Activated T-helper 17 cell treated with anti-CD3 and anti-CD28 coated beads, Interleukin-2, amount 50 U/mL, for 72 hours (primary cell): ENCODE results near the gene NFKBIE. TPM values are rescaled to one million over a fixed set of nuclear protein-coding genes. Genes with fewer than 3 reads are reported as not detected.
A peak's percentile ranks its signal among the peaks of the same experiment; 100 is the strongest.
"Not testable (repeated sequence)": the region's sequence is repeated elsewhere in the genome, so short reads cannot be mapped to it uniquely, and the experiment has no call there.

ENCODE experiments used
- ATAC-seq: fragments of 150-1000 bp; cut with Tn5 transposase; replicated peaks from 2 replicates; pipeline ENCODE4 v1.10.0; 2021; ENCODE audit warnings: mild to moderate bottlenecking, moderate library complexity
- H3K27ac Mint-ChIP-seq: one replicate; pipeline ENCODE4 v1.8.0; 2022; ENCODE audit warnings: mixed read lengths
- H3K27me3 Mint-ChIP-seq: one replicate; pipeline ENCODE4 v1.8.0; 2022; ENCODE audit warnings: mixed read lengths
- H3K36me3 Mint-ChIP-seq: one replicate; pipeline ENCODE4 v1.8.0; 2022; ENCODE audit warnings: low read depth, mild to moderate bottlenecking, mixed read lengths
- H3K4me1 Mint-ChIP-seq: one replicate; pipeline ENCODE4 v1.8.0; 2022; ENCODE audit warnings: mixed read lengths
- H3K4me3 Mint-ChIP-seq: one replicate; pipeline ENCODE4 v1.8.0; 2022; ENCODE audit warnings: mild to moderate bottlenecking, mixed read lengths
- H3K9me3 Mint-ChIP-seq: one replicate; pipeline ENCODE4 v1.8.0; 2022; ENCODE audit warnings: mixed read lengths
- total RNA-seq, 2 donors: library from RNA; stranded (reverse); gene quantifications; one replicate each; pipeline ENCODE4 v1.2.3, GENCODE V29; 2022

The NFKBIE gene
- 10 to 100 TPM; 20.5 to 26.9 TPM for total RNA-seq

GRCh38 chr6:44265007-44265721 lies at the start of gene NFKBIE:
NFKBIE (minus strand) TSS chr6:44265551; CDS start chr6:44265346, 205 bp downstream.
- H3K9me3 Mint-ChIP-seq: no peaks in the 10 kb centered on the region
- H3K4me1 Mint-ChIP-seq: peaks cover 25% of the 10 kb centered on the region
- peak; percentile 63 for ATAC-seq

GRCh38 chr6:44314657-44315056 lies 49.3 kb upstream of the NFKBIE start:
- H3K27ac Mint-ChIP-seq, H3K9me3 Mint-ChIP-seq, ATAC-seq, H3K4me3 Mint-ChIP-seq: not testable (repeated sequence)
- H3K27me3 Mint-ChIP-seq: peaks cover 15% of the 10 kb centered on the region
- peaks cover 27% of the 10 kb centered on the region for H3K36me3 Mint-ChIP-seq
- peaks cover 15% of the 10 kb centered on the region for H3K4me1 Mint-ChIP-seq

More at GRCh38 chr6:44265007-44265721, at the start of gene NFKBIE:
- peaks cover 49% of the 10 kb centered on the region for H3K36me3 Mint-ChIP-seq
- H3K4me3 Mint-ChIP-seq: peak within 1 kb of the TSS; percentile 92
- peaks cover 16% of the 10 kb centered on the region for H3K27me3 Mint-ChIP-seq
- peak within 1 kb of the TSS; percentile 94 for H3K27ac Mint-ChIP-seq

- peaks cover 2% of the 10 kb centered on the region for H3K27me3 Mint-ChIP-seq
- H3K27ac Mint-ChIP-seq: peak within 1 kb of the TSS; percentile 96
- H3K4me1 Mint-ChIP-seq: peaks cover 15% of the 10 kb centered on the region
- H3K4me3 Mint-ChIP-seq: peak within 1 kb of the TSS; percentile 99
- H3K36me3 Mint-ChIP-seq: peaks cover 42% of the 10 kb centered on the region
- H3K9me3 Mint-ChIP-seq: no peaks in the 10 kb centered on the region
- ATAC-seq: peak; percentile 97
Observed at GRCh38 chr6:44312901-44313788, 47.8 kb upstream of the NFKBIE start, which contains the start of gene AARS2. AARS2 (minus strand) TSS chr6:44313347; CDS start chr6:44313323, 24 bp downstream.

GRCh38 chr6:44311767-44312166 lies 46.4 kb upstream of the NFKBIE start:
- H3K4me3 Mint-ChIP-seq: peak overlapping the region; percentile 99

GRCh38 chr6:44311304-44311703 lies 46.0 kb upstream of the NFKBIE start:
- ATAC-seq: no peak
- Mint-ChIP-seq H3K36me3 (peaks cover 46% of the 10 kb centered on the region), H3K9me3 (no peaks in the 10 kb centered on the region), H3K4me1 (peaks cover 15% of the 10 kb centered on the region), H3K27me3 (no peaks in the 10 kb centered on the region), H3K27ac (peak overlapping the region; percentile 96), H3K4me3 (peak overlapping the region; percentile 99)

More at GRCh38 chr6:44311767-44312166, 46.4 kb upstream of the NFKBIE start:
- Mint-ChIP-seq H3K9me3 (no peaks in the 10 kb centered on the region), H3K27me3 (no peaks in the 10 kb centered on the region), H3K4me1 (peaks cover 15% of the 10 kb centered on the region), H3K27ac (peak overlapping the region; percentile 96), H3K36me3 (peaks cover 46% of the 10 kb centered on the region)
- no peak for ATAC-seq

- H3K4me1 Mint-ChIP-seq: peaks cover 15% of the 10 kb centered on the region
- H3K36me3 Mint-ChIP-seq: peaks cover 55% of the 10 kb centered on the region
- no peaks in the 10 kb centered on the region for H3K27me3 Mint-ChIP-seq
- H3K9me3 Mint-ChIP-seq: no peaks in the 10 kb centered on the region
- no peak overlapping the region for H3K4me3 Mint-ChIP-seq
- no peak overlapping the region for H3K27ac Mint-ChIP-seq
- ATAC-seq: no peak
Observed at GRCh38 chr6:44310241-44310640, 44.9 kb upstream of the NFKBIE start.

GRCh38 chr6:44309631-44310030 lies 44.3 kb upstream of the NFKBIE start:
- Mint-ChIP-seq H3K4me3 (no peak overlapping the region), H3K27ac (peak overlapping the region; percentile 11), H3K9me3 (no peaks in the 10 kb centered on the region), H3K36me3 (peaks cover 61% of the 10 kb centered on the region), H3K27me3 (no peaks in the 10 kb centered on the region), H3K4me1 (peaks cover 15% of the 10 kb centered on the region)
- no peak for ATAC-seq

GRCh38 chr6:44309092-44309491 lies 43.7 kb upstream of the NFKBIE start:
- Mint-ChIP-seq H3K9me3 (no peaks in the 10 kb centered on the region), H3K27me3 (no peaks in the 10 kb centered on the region), H3K36me3 (peaks cover 65% of the 10 kb centered on the region), H3K4me1 (peaks cover 15% of the 10 kb centered on the region), H3K4me3 (no peak overlapping the region), H3K27ac (peak overlapping the region; percentile 11)
- no peak for ATAC-seq

GRCh38 chr6:44307217-44307616 lies 41.9 kb upstream of the NFKBIE start:
- no peak for ATAC-seq
- Mint-ChIP-seq H3K9me3 (no peaks in the 10 kb centered on the region), H3K27me3 (no peaks in the 10 kb centered on the region)

GRCh38 chr6:44306710-44307109 lies 41.4 kb upstream of the NFKBIE start:
- H3K36me3 Mint-ChIP-seq: peaks cover 80% of the 10 kb centered on the region
- no peaks in the 10 kb centered on the region for H3K9me3 Mint-ChIP-seq
- no peak overlapping the region for H3K27ac Mint-ChIP-seq
- H3K27me3 Mint-ChIP-seq: no peaks in the 10 kb centered on the region
- H3K4me1 Mint-ChIP-seq: peaks cover 3% of the 10 kb centered on the region
- ATAC-seq: no peak
- no peak overlapping the region for H3K4me3 Mint-ChIP-seq

More at GRCh38 chr6:44307217-44307616, 41.9 kb upstream of the NFKBIE start:
- Mint-ChIP-seq H3K4me1 (peaks cover 8% of the 10 kb centered on the region), H3K27ac (no peak overlapping the region), H3K36me3 (peaks cover 77% of the 10 kb centered on the region), H3K4me3 (no peak overlapping the region)

GRCh38 chr6:44305200-44305725 lies 39.9 kb upstream of the NFKBIE start:
- Mint-ChIP-seq H3K4me1 (no peaks in the 10 kb centered on the region), H3K36me3 (peaks cover 78% of the 10 kb centered on the region), H3K4me3 (no peak overlapping the region), H3K27ac (peak overlapping the region; percentile 41), H3K9me3 (no peaks in the 10 kb centered on the region), H3K27me3 (no peaks in the 10 kb centered on the region)
- no peak for ATAC-seq

- Mint-ChIP-seq H3K27ac (no peak overlapping the region), H3K27me3 (no peaks in the 10 kb centered on the region), H3K9me3 (no peaks in the 10 kb centered on the region), H3K4me3 (no peak overlapping the region), H3K36me3 (peaks cover 75% of the 10 kb centered on the region), H3K4me1 (no peaks in the 10 kb centered on the region)
- ATAC-seq: peak; percentile 54
Observed at GRCh38 chr6:44304282-44305199, 39.2 kb upstream of the NFKBIE start.

GRCh38 chr6:44303842-44304241 lies 38.5 kb upstream of the NFKBIE start:
- Mint-ChIP-seq H3K36me3 (peaks cover 68% of the 10 kb centered on the region), H3K27ac (no peak overlapping the region), H3K4me3 (no peak overlapping the region), H3K27me3 (peaks cover 3% of the 10 kb centered on the region), H3K9me3 (no peaks in the 10 kb centered on the region), H3K4me1 (no peaks in the 10 kb centered on the region)
- no peak for ATAC-seq
